Measurements from ENCODE around the gene TGM2. TPM values are rescaled to one million over a fixed set of nuclear protein-coding genes. Genes with fewer than 3 reads are reported as not detected.

Gene TGM2
- total RNA-seq, 4 donors from 2014 or later: 31.4 to 216 (median 145) TPM

DNA sequence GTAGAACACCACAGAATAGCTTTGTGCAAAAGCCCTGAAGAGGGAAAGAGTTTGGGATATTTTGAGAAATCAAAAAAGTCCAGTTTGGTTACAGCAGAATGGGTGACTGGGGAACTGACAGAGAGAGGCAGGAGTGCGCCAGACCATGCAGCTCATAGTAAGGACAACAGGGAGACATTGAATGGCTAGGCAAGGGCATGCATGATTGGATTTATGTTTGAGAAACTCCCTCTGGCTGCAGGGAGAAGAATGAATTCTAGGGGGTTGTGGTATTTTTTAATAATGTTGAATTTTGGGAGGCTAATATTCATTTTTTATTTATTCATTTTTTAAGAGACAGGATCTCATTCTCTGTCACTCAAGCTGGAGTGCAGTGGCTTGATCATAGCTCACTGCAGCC is 49.9 kb downstream of the TGM2 start:
- no peaks in the 10 kb centered on the region for H3K9me3 ChIP-seq
- peak in 2 of 3 donors; percentile 16 to 40 for DNase-seq
- H3K27me3 ChIP-seq: no peaks in the 10 kb centered on the region
- no peaks in the 10 kb centered on the region for H3K36me3 ChIP-seq
- no peak overlapping the region for H3K4me3 ChIP-seq
- H3K27ac ChIP-seq: no peak overlapping the region
- peaks cover 0 to 14% (median 3%) of the 10 kb centered on the region in 4 donors for H3K4me1 ChIP-seq
- TF ChIP-seq, protein P1, sequence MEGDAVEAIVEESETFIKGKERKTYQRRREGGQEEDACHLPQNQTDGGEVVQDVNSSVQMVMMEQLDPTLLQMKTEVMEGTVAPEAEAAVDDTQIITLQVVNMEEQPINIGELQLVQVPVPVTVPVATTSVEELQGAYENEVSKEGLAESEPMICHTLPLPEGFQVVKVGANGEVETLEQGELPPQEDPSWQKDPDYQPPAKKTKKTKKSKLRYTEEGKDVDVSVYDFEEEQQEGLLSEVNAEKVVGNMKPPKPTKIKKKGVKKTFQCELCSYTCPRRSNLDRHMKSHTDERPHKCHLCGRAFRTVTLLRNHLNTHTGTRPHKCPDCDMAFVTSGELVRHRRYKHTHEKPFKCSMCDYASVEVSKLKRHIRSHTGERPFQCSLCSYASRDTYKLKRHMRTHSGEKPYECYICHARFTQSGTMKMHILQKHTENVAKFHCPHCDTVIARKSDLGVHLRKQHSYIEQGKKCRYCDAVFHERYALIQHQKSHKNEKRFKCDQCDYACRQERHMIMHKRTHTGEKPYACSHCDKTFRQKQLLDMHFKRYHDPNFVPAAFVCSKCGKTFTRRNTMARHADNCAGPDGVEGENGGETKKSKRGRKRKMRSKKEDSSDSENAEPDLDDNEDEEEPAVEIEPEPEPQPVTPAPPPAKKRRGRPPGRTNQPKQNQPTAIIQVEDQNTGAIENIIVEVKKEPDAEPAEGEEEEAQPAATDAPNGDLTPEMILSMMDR (IDR thresholded peaks at IDR 0.05): peak in 2 of 6 experiments; percentile 15 to 19
- TF ChIP-seq POLR2A (IDR thresholded peaks at IDR 0.05): no peak

DNA sequence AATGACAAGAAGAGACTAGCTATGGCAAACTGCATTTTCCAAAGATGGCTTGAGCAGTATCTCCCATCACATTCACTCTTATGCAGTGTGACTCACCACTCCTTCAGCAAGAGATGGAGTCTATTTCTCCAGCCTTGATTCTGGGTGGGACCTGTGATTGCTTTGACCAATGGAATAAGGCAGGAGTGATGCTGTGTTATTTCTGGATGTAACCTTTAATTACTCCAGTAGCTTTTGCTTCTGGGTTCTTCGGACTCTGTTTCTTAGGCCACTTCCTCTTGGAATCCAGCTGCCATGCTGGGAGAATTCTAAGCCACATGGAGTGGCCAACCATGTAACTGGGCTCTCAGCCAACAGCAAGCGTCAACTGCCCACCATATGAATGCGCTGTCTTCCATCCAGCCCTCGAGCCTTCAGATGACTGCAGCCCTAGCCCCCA is 50.7 kb downstream of the TGM2 start:
- Histone ChIP-seq H3K4me1 (peaks cover 0 to 19% (median 3%) of the 10 kb centered on the region in 4 donors), H3K4me3 (no peak overlapping the region), H3K27me3 (no peaks in the 10 kb centered on the region), H3K27ac (no peak overlapping the region), H3K36me3 (no peaks in the 10 kb centered on the region), H3K9me3 (no peaks in the 10 kb centered on the region)
- DNase-seq: peak in 2 of 3 donors; percentile 2 to 37
- TF ChIP-seq, protein P1 (IDR thresholded peaks at IDR 0.05): no peak
- no peak for TF ChIP-seq POLR2A (IDR thresholded peaks at IDR 0.05)

DNA sequence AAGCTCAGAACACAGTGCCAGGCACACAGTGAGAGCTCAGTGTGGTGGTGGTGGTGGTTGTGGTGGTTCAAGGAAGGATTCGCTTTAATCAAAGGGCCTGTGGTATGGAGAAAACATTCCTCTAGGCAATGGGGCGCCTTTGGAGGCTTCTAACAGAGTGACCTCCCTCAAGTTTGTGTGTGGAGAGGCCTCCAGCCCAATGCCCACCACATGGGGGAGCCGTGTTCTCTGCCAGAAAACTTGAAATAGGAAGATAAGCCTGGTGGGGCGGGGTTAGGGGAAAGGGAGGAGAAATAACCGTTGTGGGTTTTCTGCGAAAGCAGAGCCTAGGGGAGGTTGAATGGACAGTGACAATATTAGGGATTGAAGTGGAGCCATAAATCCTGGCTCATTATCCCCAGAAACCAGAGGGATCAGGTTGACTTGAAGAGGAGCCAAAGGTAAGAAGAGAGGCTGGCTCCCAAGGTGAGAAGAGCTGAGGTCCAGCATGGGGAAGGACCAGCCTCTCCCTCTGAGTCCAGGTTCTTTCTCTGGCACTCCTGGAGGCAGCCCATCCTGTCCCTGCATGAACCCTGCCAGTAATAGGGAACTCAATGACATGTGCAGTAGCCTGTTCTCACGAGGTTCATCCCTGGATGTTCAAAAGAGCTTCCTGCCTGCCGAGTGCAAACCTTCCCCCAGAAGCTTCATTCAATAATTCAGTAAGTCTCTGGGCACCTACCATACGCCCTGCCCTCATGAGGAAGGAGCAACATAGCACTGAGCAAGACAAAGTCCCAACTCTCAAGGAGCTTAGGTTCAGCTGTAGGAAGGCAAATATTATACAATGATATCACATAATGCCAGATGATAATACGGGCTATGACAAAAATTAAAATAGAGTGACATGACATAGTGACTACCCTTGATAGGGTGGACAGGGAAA is 51.4 kb downstream of the TGM2 start:
- Histone ChIP-seq H3K9me3 (no peaks in the 10 kb centered on the region), H3K4me3 (no peak overlapping the region), H3K27ac (no peak overlapping the region), H3K36me3 (no peaks in the 10 kb centered on the region), H3K4me1 (peaks cover 0 to 26% (median 3%) of the 10 kb centered on the region in 4 donors), H3K27me3 (no peaks in the 10 kb centered on the region)
- peak in 2 of 3 donors; percentile 15 to 54 for DNase-seq
- no peak for TF ChIP-seq POLR2A (IDR thresholded peaks at IDR 0.05)
- TF ChIP-seq, protein P1 (IDR thresholded peaks at IDR 0.05): peak in 3 of 6 experiments; percentile 11 to 22 (median 18)

DNA sequence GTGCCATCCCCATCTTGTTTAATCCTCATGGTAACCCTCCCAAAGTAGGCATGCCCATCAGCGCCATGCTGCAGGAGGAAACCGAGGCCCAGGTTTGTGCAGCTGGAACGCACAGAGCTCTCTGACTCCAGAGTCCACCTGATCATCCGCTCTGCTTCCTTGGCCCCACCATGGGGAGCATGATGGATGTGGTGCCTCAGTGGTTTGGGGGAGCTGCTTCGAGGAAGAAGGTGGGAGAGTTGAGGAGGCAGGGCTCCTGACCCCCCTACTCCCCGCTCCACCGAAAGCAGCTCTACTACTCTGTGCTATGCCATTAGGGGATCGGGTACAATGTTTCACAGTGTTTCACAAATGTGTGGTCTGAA is 52.2 kb downstream of the TGM2 start:
- no peak for TF ChIP-seq POLR2A (IDR thresholded peaks at IDR 0.05)
- TF ChIP-seq, protein P1 (IDR thresholded peaks at IDR 0.05): no peak
- H3K27ac ChIP-seq: no peak overlapping the region
- H3K4me3 ChIP-seq: no peak overlapping the region
- H3K4me1 ChIP-seq: peaks cover 0 to 32% (median 3%) of the 10 kb centered on the region in 4 donors
- no peaks in the 10 kb centered on the region for H3K36me3 ChIP-seq
- no peaks in the 10 kb centered on the region for H3K27me3 ChIP-seq
- peak in 2 of 3 donors; percentile 9 to 28 for DNase-seq
- no peaks in the 10 kb centered on the region for H3K9me3 ChIP-seq

DNA sequence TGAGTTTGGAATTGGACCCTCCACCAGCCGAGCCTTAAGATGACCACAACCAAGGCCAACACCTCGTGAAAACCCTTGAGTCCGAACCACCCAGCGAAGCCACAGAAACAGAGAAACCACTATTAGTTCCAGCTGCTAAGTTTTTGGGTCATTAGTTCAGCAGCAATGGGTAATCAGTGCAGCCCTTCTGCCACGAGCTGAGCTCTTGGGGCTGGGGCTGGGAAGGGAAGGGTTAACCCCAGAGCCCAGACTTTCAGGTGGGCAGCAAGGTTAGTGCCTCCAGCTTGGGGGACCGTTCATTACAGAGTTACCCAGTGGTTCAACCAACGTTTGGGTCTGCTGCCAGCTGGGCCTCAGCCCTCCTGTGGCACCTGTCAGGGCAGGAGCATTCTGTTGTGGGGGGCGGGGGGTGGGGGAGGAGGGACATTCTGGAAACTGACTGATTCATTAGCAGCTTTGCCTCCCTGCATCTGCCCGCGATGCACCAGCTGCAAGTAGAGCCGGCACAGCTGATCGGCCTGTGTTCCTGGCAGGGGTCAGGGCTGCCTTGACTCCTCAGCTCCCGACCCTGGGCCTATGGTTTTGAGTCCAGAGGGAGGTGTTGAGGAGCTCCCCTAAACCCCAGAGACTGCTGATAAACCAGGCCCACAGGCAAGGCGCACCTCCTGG is 52.7 kb downstream of the TGM2 start:
- no peaks in the 10 kb centered on the region for H3K9me3 ChIP-seq
- H3K27me3 ChIP-seq: no peaks in the 10 kb centered on the region
- H3K27ac ChIP-seq: no peak overlapping the region
- TF ChIP-seq, protein P1 (IDR thresholded peaks at IDR 0.05): no peak
- TF ChIP-seq POLR2A (IDR thresholded peaks at IDR 0.05): no peak
- H3K36me3 ChIP-seq: no peaks in the 10 kb centered on the region
- peaks cover 0 to 33% (median 3%) of the 10 kb centered on the region in 4 donors for H3K4me1 ChIP-seq
- peak in 1 of 3 donors; percentile 41 for DNase-seq
- no peak overlapping the region for H3K4me3 ChIP-seq
